NCI-H446 treated with DMSO at 0.1 percent for 48 hours (cell line): ENCODE results near the gene HNRNPF.

Source experiments
- DNase-seq: peaks from one replicate; lab custom pipeline; 2025; lab: John Stamatoyannopoulos, UW

The HNRNPF gene

GRCh38 chr10:43376828-43377423 is 32.1 kb downstream of the HNRNPF start:
- DNase-seq = no peak

- no peak for DNase-seq
Measured at GRCh38 chr10:43376046-43376635, 32.8 kb downstream of the HNRNPF start.

- DNase-seq = no peak
Measured at GRCh38 chr10:43375401-43376020, 33.5 kb downstream of the HNRNPF start.

GRCh38 chr10:43374194-43374593 is 34.8 kb downstream of the HNRNPF start:
- DNase-seq = no peak

- no peak for DNase-seq
Measured at GRCh38 chr10:43373461-43373860, 35.5 kb downstream of the HNRNPF start.

- no peak for DNase-seq
Measured at GRCh38 chr10:43372765-43373361, 36.1 kb downstream of the HNRNPF start.

GRCh38 chr10:43371418-43371817 is 37.6 kb downstream of the HNRNPF start, which contains the start of gene FXYD4:
TSS of gene FXYD4 (plus strand) at chr10:43371636. CDS start at chr10:43373747, 2,111 bp downstream.
- no peak for DNase-seq

GRCh38 chr10:43370671-43371215 is 38.2 kb downstream of the HNRNPF start:
- DNase-seq = no peak

GRCh38 chr10:43369921-43370320 is 39.1 kb downstream of the HNRNPF start:
- DNase-seq = no peak

- DNase-seq = no peak
Measured at GRCh38 chr10:43365001-43365400, 44.0 kb downstream of the HNRNPF start.

GRCh38 chr10:43362191-43362839 is 46.7 kb downstream of the HNRNPF start:
- DNase-seq = no peak

- DNase-seq = no peak
Measured at GRCh38 chr10:43361547-43362190, 47.3 kb downstream of the HNRNPF start.

- DNase-seq = no peak
Measured at GRCh38 chr10:43360086-43360485, 48.9 kb downstream of the HNRNPF start.

GRCh38 chr10:43355749-43356371 is 53.1 kb downstream of the HNRNPF start:
- no peak for DNase-seq

- no peak for DNase-seq
Measured at GRCh38 chr10:43354879-43355380, 54.1 kb downstream of the HNRNPF start.

GRCh38 chr10:43354330-43354635 is 54.7 kb downstream of the HNRNPF start:
- DNase-seq = no peak

- DNase-seq = no peak
Measured at GRCh38 chr10:43353495-43354329, 55.3 kb downstream of the HNRNPF start.

- no peak for DNase-seq
Measured at GRCh38 chr10:43352951-43353350, 56.0 kb downstream of the HNRNPF start.

- DNase-seq = no peak
Measured at GRCh38 chr10:43351301-43351700, 57.7 kb downstream of the HNRNPF start.

- DNase-seq = no peak
Measured at GRCh38 chr10:43350686-43351085, 58.3 kb downstream of the HNRNPF start.
